A549 (cell line): ENCODE data around the gene MAP3K4. TPM values are rescaled to one million over a fixed set of nuclear protein-coding genes. Genes with fewer than 3 reads are reported as not detected.
A peak's percentile ranks its signal among the peaks of the same experiment; 100 is the strongest.

Experiments
- ATAC-seq, 2 experiments: fragments of 200-7000 bp in 1 of 2; fragments of >200 bp in 1 of 2; cut with Nextera tagmentation in 1 of 2; cut with Tn5 transposase in 1 of 2; 3 replicates each; pipeline versions ENCODE4 v1.8.0 to v1.9.1; 2018 to 2020; ENCODE audit warnings: mild to moderate bottlenecking in 1 of 2, moderate library complexity in 1 of 2
- CTCF ChIA-PET: fragments of 300-600 bp; sonication (Branson Sonifier 250); formaldehyde crosslinking; extraction: SDS; loops from one replicate; lab custom pipeline; 2021; ENCODE audit warnings: antibody characterized with exemption, inconsistent platforms; lab: Yijun Ruan, JAX
- POLR2A ChIA-PET: fragments of 350-600 bp; formaldehyde crosslinking; extraction: SDS; loops from one replicate; lab custom pipeline; 2021; ENCODE audit warnings: antibody characterized with exemption, inconsistent platforms; lab: Yijun Ruan, JAX
- DNase-seq, 2 experiments: peaks; one replicate each; pipeline versions ENCODE4 v3.0.0 to v3.0.0-alpha.2; 2011 to 2016; ENCODE audit warnings: low read depth in 1 of 2, low spot score in 1 of 2
- FAIRE-seq: peaks from 2 replicates; lab custom pipeline; 2011; peaks lifted over from hg19 to GRCh38; lab: Jason Lieb, UNC
- H3K27ac ChIP-seq, 2 experiments: fragments of >200 bp; sonication (Bioruptor Twin); formaldehyde crosslinking; 3 replicates each; pipeline ENCODE4 v1.5.1; 2016 to 2017
- H3K4me1 ChIP-seq: fragments of >200 bp; sonication (Bioruptor Twin); formaldehyde crosslinking; 3 replicates; pipeline ENCODE4 v1.6.1; 2016
- H3K4me2 ChIP-seq: fragments of >200 bp; sonication (Bioruptor Twin); formaldehyde crosslinking; 3 replicates; pipeline ENCODE4 v1.6.1; 2016
- H3K4me3 ChIP-seq: fragments of >200 bp; sonication (Bioruptor Twin); formaldehyde crosslinking; 3 replicates; pipeline ENCODE4 v1.5.1; 2016
- H3K9me3 ChIP-seq: fragments of >200 bp; sonication (Bioruptor Twin); formaldehyde crosslinking; 3 replicates; pipeline ENCODE4 v1.6.1; 2016
- BCL3 ChIP-seq: fragments of >200 bp; sonication (Bioruptor Twin); formaldehyde crosslinking; IDR thresholded peaks from 3 replicates; pipeline ENCODE4 v1.6.1; 2016
- BHLHE40 ChIP-seq: IDR thresholded peaks from 2 replicates; pipeline ENCODE4 v1.6.1; 2012; ENCODE audit warnings: low read depth, low read length, inconsistent platforms
- CBX2 ChIP-seq: fragments of 200-600 bp; sonication (generic); IDR thresholded peaks from 2 replicates; pipeline ENCODE4 v1.6.1; 2016; ENCODE audit warnings: low read depth, mild to moderate bottlenecking, borderline replicate concordance
- CEBPB ChIP-seq, 2 experiments: fragments of >200 bp in 1 of 2; sonication (Bioruptor Twin) in 1 of 2; formaldehyde crosslinking in 1 of 2; IDR thresholded peaks; 2 replicates each; pipeline ENCODE4 v1.6.1; 2012 to 2016
- CHD2 ChIP-seq: fragments of 150-350 bp; IDR thresholded peaks from 2 replicates; pipeline ENCODE4 v1.6.1; 2014; ENCODE audit warnings: low read length; ENCODE audit not compliant: partially characterized antibody
- FOSL2 ChIP-seq, 2 experiments: fragments of 450-650 bp in 1 of 2; fragments of >200 bp in 1 of 2; sonication (Bioruptor Twin) in 1 of 2; formaldehyde crosslinking; IDR thresholded peaks; 2 replicates each; pipeline versions ENCODE4 v1.5.0 to v1.6.1; 2016 to 2020; ENCODE audit warnings: mild to moderate bottlenecking in 1 of 2, moderate library complexity in 1 of 2
- MAFK ChIP-seq: fragments of 450-650 bp; IDR thresholded peaks from 2 replicates; pipeline ENCODE4 v1.6.1; 2014; ENCODE audit not compliant: partially characterized antibody
- RCOR1 ChIP-seq: fragments of 150-350 bp; IDR thresholded peaks from 2 replicates; pipeline ENCODE4 v1.6.1; 2014; ENCODE audit warnings: antibody characterized with exemption, low read length, low read depth
- REST ChIP-seq: fragments of 200-600 bp; sonication (generic); IDR thresholded peaks from 2 replicates; pipeline ENCODE4 v1.6.1; 2016; ENCODE audit warnings: antibody characterized with exemption, mild to moderate bottlenecking, moderate library complexity
- RFX5 ChIP-seq: fragments of 450-650 bp; IDR thresholded peaks from 2 replicates; pipeline ENCODE4 v1.7.1; 2014; ENCODE audit warnings: antibody characterized with exemption, mild to moderate bottlenecking, moderate library complexity
- WGBS: methylation state at CpG from one replicate; pipeline ENCODE4 v1.1.6; 2017; ENCODE audit errors: missing lambda C conversion rate; 5-methylcytosine and 5-hydroxymethylcytosine counted together
- polyA plus RNA-seq, 4 experiments: library from polyadenylated mRNA; depleted of rRNA in 3 of 4; stranded (reverse); fragments of >200 nt; fragmentation: RNase III in 1 of 4; extraction: RNeasy Plus Mini Kit Qiagen cat#74134 plus additional on column Dnase treatment in 1 of 4; gene quantifications; 2 replicates in 3 of 4; 3 replicates in 1 of 4; pipeline ENCODE4 v1.2.3, GENCODE V29; 2011 to 2017

Gene MAP3K4
- polyA plus RNA-seq, 2 of the 4 experiments (the other 2 are of a cell fraction), result 7.3 to 13.4 TPM

GRCh38 chr6:161088676-161089328 lies 97.2 kb downstream of the MAP3K4 start:
- no peak for DNase-seq
- no peak overlapping the region for H3K4me3 ChIP-seq
- TF ChIP-seq CHD2 (no peak), REST (peak; percentile 62; the same call in 1 of the 2 replicates)
- FAIRE-seq, result no peak
- no peaks in the 10 kb centered on the region for H3K4me1 ChIP-seq
- no peak for ATAC-seq
- 100% methylated on average over 2 of the region's 2 CpGs for WGBS
- H3K9me3 ChIP-seq, result no peaks in the 10 kb centered on the region
- no peak overlapping the region for H3K4me2 ChIP-seq
- CTCF ChIA-PET, result interaction anchor here (0.7 to 2.3 kb wide), 2 partner anchors 282 to 284 kb away, joined by 3 to 6 read pairs; no protein-coding TSS in a partner anchor
- POLR2A ChIA-PET, result no interaction called here
- H3K27ac ChIP-seq, result no peak overlapping the region

GRCh38 chr6:161091151-161091550 lies 99.6 kb downstream of the MAP3K4 start:
- no peak for ATAC-seq
- no peak overlapping the region for H3K4me3 ChIP-seq
- no peaks in the 10 kb centered on the region for H3K9me3 ChIP-seq
- no peak for TF ChIP-seq MAFK
- WGBS, result 87% methylated on average over 4 of the region's 4 CpGs
- no peak overlapping the region for H3K27ac ChIP-seq
- DNase-seq, result no peak
- POLR2A ChIA-PET, result no interaction called here
- CTCF ChIA-PET, result no interaction called here
- FAIRE-seq, result no peak
- 0 out of 3 replicates have a peak, but pooled peaks cover 3% of the 10 kb centered on the region for H3K4me1 ChIP-seq
- H3K4me2 ChIP-seq, result no peak overlapping the region

GRCh38 chr6:161091972-161092701 lies 100.6 kb downstream of the MAP3K4 start:
- 79% methylated on average over 6 of the region's 6 CpGs for WGBS
- Histone ChIP-seq H3K9me3 (no peaks in the 10 kb centered on the region), H3K4me3 (no peak overlapping the region), H3K4me1 (0 out of 3 replicates have a peak, but pooled peaks cover 3% of the 10 kb centered on the region), H3K4me2 (no peak overlapping the region), H3K27ac (no peak overlapping the region)
- ChIA-PET POLR2A (no interaction called here), CTCF (no interaction called here)
- no peak for FAIRE-seq
- TF ChIP-seq CHD2 (no peak), RCOR1 (no peak), CEBPB (IDR thresholded peaks at IDR 0.05) (no peak), RFX5 (no peak), BCL3 (no peak)
- no peak for ATAC-seq
- DNase-seq, result no peak

GRCh38 chr6:161094955-161095354 lies 103.4 kb downstream of the MAP3K4 start:
- H3K27ac ChIP-seq, result no peak overlapping the region
- no peak for FAIRE-seq
- POLR2A ChIA-PET, result no interaction called here
- 65% methylated on average over 5 of the region's 5 CpGs for WGBS
- TF ChIP-seq BHLHE40 (no peak), CBX2 (no peak), FOSL2 (IDR thresholded peaks at IDR 0.05) (no peak), FOSL2 (CRISPR knock-in tag; IDR thresholded peaks at IDR 0.05) (0 out of 2 replicates have a peak, but pooled peaks have one; percentile 28)
- H3K4me3 ChIP-seq, result no peak overlapping the region
- H3K9me3 ChIP-seq, result no peaks in the 10 kb centered on the region
- H3K4me1 ChIP-seq, result 0 out of 3 replicates have a peak, but pooled peaks cover 3% of the 10 kb centered on the region
- no peak overlapping the region for H3K4me2 ChIP-seq
- DNase-seq, result no peak
- ATAC-seq, result no peak
- CTCF ChIA-PET, result no interaction called here
